Body of pancreas (tissue), 4 donors: ENCODE results near the gene SLC35F4. TPM values are rescaled to one million over a fixed set of nuclear protein-coding genes. Genes with fewer than 3 reads are reported as not detected.

ENCODE experiments used
- ATAC-seq: fragments of 150-250 bp; one replicate; pipeline ENCODE4 v1.9.1; 2016
- DNase-seq, 4 donors: peaks; one replicate each; pipeline ENCODE4 v3.0.0-alpha.2; 2019
- H3K27ac ChIP-seq, 4 donors: fragments of 200-600 bp; sonication (generic); 1 replicate in 3 of 4; 2 replicates in 1 of 4; pipeline versions ENCODE4 v1.5.1 to v1.6.1; 2016 to 2019; ENCODE audit warnings: mild to moderate bottlenecking in 1 of 4, mixed read lengths in 1 of 4, moderate library complexity in 1 of 4
- H3K27me3 ChIP-seq, 2 donors: fragments of 200-600 bp; sonication (generic); one replicate each; pipeline ENCODE4 v1.6.0; 2016; ENCODE audit warnings: mild to moderate bottlenecking in 1 of 2
- H3K36me3 ChIP-seq, 2 donors: fragments of 200-600 bp; sonication (generic); replicated peaks in 1 of 2; 2 replicates each; pipeline ENCODE4 v1.5.1; 2016; ENCODE audit warnings: low read depth in 2 of 2; ENCODE audit not compliant: insufficient read depth in 1 of 2
- H3K4me1 ChIP-seq: fragments of 200-600 bp; sonication (generic); one replicate; pipeline ENCODE4 v1.6.0; 2016
- H3K4me3 ChIP-seq, 2 donors: fragments of 200-600 bp; sonication (generic); 1 replicate in 1 of 2; 2 replicates in 1 of 2; pipeline ENCODE4 v1.5.1; 2016 to 2019
- H3K9me3 ChIP-seq, 3 donors: fragments of 200-600 bp; sonication (generic); 1 replicate in 2 of 3; 2 replicates in 1 of 3; pipeline ENCODE4 v1.5.1; 2016
- CTCF ChIP-seq, 7 experiments: fragments of 450-650 bp in 4 of 7; fragments of 200-600 bp in 3 of 7; sonication (generic) in 3 of 7; IDR thresholded peaks; one replicate each; pipeline ENCODE4 v1.5.1; 2016 to 2019; ENCODE audit warnings: antibody characterized with exemption in 7 of 7
- POLR2A ChIP-seq, 3 donors: fragments of 450-650 bp; IDR thresholded peaks; one replicate each; pipeline ENCODE4 v1.6.1; 2016; ENCODE audit warnings: antibody characterized with exemption in 3 of 3, mild to moderate bottlenecking in 2 of 3
- WGBS, 2 donors: methylation state at CpG; one replicate each; pipeline ENCODE4 v1.1.5; 2017; 5-methylcytosine and 5-hydroxymethylcytosine counted together
- intact Hi-C: fragments of 100-400 bp; cut with DNase I; formaldehyde crosslinking; loops from one replicate; pipeline ENCODE4 v1.15.1; 2023
- total RNA-seq, 2 donors: library from RNA; depleted of rRNA; stranded (reverse); fragments of >200 nt; gene quantifications; one replicate each; pipeline ENCODE4 v1.1.0, GENCODE V29; 2016

Gene SLC35F4
- total RNA-seq, 2 donors from 2014 or later, result not detected

GRCh38 chr14:57660208-57660607 is 205.7 kb downstream of the SLC35F4 start:
- Histone ChIP-seq H3K27me3 (no peaks in the 10 kb centered on the region), H3K4me1 (no peaks in the 10 kb centered on the region), H3K36me3 (no peaks in the 10 kb centered on the region), H3K4me3 (no peak overlapping the region), H3K27ac (no peak overlapping the region), H3K9me3 (peaks cover 0 to 7% (median 0%) of the 10 kb centered on the region in 3 donors)
- DNase-seq (no peak), ATAC-seq (no peak)
- WGBS, 2 donors, result 35 to 43% methylated on average over 2 of the region's 2 CpGs
- TF ChIP-seq CTCF (IDR thresholded peaks at IDR 0.05) (no peak), POLR2A (IDR thresholded peaks at IDR 0.05) (no peak)
- intact Hi-C loops, result no loop called here

- Histone ChIP-seq H3K27me3 (no peaks in the 10 kb centered on the region), H3K4me1 (no peaks in the 10 kb centered on the region), H3K27ac (no peak overlapping the region), H3K9me3 (peaks cover 0 to 7% (median 0%) of the 10 kb centered on the region in 3 donors), H3K36me3 (no peaks in the 10 kb centered on the region), H3K4me3 (no peak overlapping the region)
- ATAC-seq, result no peak
- no peak for DNase-seq
- intact Hi-C loops, result no loop called here
- WGBS, 2 donors, result 33 to 79% methylated on average over 1 of the region's 1 CpG
- TF ChIP-seq CTCF (IDR thresholded peaks at IDR 0.05) (no peak), POLR2A (IDR thresholded peaks at IDR 0.05) (no peak)
Measured at GRCh38 chr14:57659052-57659451, 206.8 kb downstream of the SLC35F4 start.

GRCh38 chr14:57657487-57657886 is 208.4 kb downstream of the SLC35F4 start:
- Histone ChIP-seq H3K27ac (no peak overlapping the region), H3K4me3 (no peak overlapping the region), H3K4me1 (no peaks in the 10 kb centered on the region), H3K36me3 (no peaks in the 10 kb centered on the region), H3K27me3 (no peaks in the 10 kb centered on the region), H3K9me3 (peaks cover 0 to 2% (median 0%) of the 10 kb centered on the region in 3 donors)
- TF ChIP-seq CTCF (IDR thresholded peaks at IDR 0.05) (no peak), POLR2A (IDR thresholded peaks at IDR 0.05) (no peak)
- intact Hi-C loops, result no loop called here
- 41 to 47% methylated on average over 5 of the region's 5 CpGs for whole genome bisulfite sequencing, 2 donors
- no peak for ATAC-seq
- DNase-seq, result no peak

GRCh38 chr14:57656853-57657252 is 209.0 kb downstream of the SLC35F4 start:
- intact Hi-C loops, result no loop called here
- TF ChIP-seq CTCF (IDR thresholded peaks at IDR 0.05), result no peak
- no peak for TF ChIP-seq POLR2A (IDR thresholded peaks at IDR 0.05)

GRCh38 chr14:57652769-57653168 is 213.1 kb downstream of the SLC35F4 start:
- H3K4me1 ChIP-seq, result no peaks in the 10 kb centered on the region
- H3K36me3 ChIP-seq, result no peaks in the 10 kb centered on the region
- no peaks in the 10 kb centered on the region for H3K9me3 ChIP-seq
- ATAC-seq (no peak), DNase-seq (no peak)
- H3K27ac ChIP-seq, result no peak overlapping the region
- H3K27me3 ChIP-seq, result no peaks in the 10 kb centered on the region
- H3K4me3 ChIP-seq, result no peak overlapping the region
- intact Hi-C loops, result no loop called here
- no peak for TF ChIP-seq CTCF (IDR thresholded peaks at IDR 0.05)
- no peak for TF ChIP-seq POLR2A (IDR thresholded peaks at IDR 0.05)

More at GRCh38 chr14:57656853-57657252, 209.0 kb downstream of the SLC35F4 start:
- H3K4me3 ChIP-seq, result no peak overlapping the region
- no peaks in the 10 kb centered on the region for H3K4me1 ChIP-seq
- no peaks in the 10 kb centered on the region for H3K36me3 ChIP-seq
- DNase-seq (no peak), ATAC-seq (no peak)
- H3K9me3 ChIP-seq, result no peaks in the 10 kb centered on the region
- H3K27me3 ChIP-seq, result no peaks in the 10 kb centered on the region
- H3K27ac ChIP-seq, result no peak overlapping the region
- WGBS, 2 donors, result 44 to 46% methylated on average over 3 of the region's 3 CpGs
